HG02623 (cell line): ENCODE results near the gene WDR4.
"Not testable (repeated sequence)": the region's sequence is repeated elsewhere in the genome, so short reads cannot be mapped to it uniquely, and the experiment has no call there.

ENCODE experiments used
- ATAC-seq: cut with Tn5 transposase; IDR thresholded peaks from one replicate; pipeline ENCODE4 v1.9.1; 2021; ENCODE audit warnings: moderate library complexity; ENCODE audit not compliant: unreplicated experiment

The WDR4 gene

DNA sequence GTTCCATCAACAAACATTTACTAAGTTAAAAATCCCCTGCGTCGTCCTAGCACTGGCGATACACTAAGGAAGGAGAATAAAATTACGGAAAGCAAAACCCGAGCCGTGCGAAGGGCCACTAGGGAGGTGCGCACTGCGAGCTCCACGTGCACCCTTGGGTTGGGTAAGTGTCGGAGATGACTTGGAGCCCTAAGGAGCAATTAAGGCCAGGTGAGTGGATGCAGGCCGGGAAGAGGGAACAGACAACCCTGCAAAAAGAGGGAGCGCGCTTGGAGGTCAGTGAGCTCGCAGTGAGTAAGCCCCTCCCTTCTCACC, 704 bp downstream of the WDR4 start:
- no peak for ATAC-seq

DNA sequence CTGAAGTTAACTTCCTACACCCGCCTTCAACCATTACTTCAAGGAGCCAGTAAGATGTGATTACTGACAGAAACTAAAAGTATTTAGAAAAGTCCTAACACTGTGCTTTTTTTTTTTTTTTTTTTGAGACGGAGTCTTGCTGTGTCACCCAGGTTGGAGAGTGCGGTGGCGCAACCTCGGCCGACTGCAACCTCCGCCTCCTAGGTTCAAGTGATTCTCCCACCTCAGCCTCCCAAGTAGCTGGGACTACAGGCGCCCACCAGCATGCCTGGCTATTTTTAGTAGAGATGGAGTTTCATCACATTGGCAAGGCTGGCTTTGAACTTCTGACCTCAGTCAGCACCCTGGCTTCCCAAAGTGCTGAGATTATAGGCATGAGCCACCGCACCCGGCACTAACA, 3.5 kb downstream of the WDR4 start:
- ATAC-seq = not testable (repeated sequence)

DNA sequence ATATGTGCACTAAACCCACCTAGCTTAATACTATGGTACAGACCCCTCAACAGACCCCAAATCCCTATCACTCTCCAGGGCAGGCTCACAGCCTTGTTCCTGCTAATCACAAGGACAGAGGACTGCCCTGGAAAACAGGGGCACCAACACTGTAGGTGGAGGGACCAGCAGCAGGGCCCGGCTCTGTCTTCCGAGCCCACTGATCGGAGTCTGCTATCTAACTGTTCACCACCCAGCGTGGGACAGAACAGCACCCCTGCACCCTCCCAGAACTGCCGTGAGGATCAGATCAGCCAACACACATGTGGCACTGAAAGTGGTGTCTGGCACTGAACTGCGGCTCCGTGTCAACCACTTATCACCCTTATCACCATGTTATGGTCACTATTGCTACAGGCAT, 6.2 kb downstream of the WDR4 start:
- ATAC-seq = no peak

DNA sequence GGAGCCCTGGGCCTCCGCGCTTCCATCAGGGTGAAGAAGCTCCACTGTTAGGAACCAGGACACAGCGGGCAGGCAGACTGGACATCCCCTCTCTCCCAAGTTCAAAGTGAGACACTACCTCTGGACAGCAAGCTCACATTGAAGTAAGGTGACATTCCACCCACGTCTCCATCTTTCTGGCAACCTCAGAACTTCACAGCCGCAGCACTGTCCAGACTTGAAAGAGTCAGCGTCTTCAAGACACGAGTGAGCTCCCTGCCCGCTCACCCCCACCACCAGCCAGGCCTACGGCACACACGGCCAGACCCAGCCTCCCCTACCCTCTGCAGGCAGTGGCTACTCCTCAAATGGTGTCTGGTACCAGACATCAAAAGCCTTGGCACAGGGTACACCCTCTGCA, 11.1 kb downstream of the WDR4 start:
- no peak for ATAC-seq

DNA sequence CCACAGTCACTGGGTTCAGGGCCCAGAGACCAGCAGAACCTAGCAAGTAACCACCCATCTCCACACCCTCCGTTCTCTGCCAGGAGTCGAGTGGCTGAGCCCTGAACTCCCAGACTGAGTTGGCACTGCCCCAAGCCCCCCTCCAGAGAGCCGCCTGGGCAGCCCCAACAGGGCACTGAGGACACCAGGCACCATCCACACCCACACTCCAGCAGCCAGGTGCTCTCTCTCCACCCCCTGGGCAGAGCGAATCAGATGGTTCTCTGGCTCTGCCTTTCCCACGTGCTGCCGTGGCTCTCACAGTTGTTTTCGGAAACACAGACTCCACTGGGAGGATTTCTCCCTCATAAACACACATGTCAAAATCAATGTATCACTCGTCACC, 13.6 kb downstream of the WDR4 start:
- ATAC-seq = no peak

DNA sequence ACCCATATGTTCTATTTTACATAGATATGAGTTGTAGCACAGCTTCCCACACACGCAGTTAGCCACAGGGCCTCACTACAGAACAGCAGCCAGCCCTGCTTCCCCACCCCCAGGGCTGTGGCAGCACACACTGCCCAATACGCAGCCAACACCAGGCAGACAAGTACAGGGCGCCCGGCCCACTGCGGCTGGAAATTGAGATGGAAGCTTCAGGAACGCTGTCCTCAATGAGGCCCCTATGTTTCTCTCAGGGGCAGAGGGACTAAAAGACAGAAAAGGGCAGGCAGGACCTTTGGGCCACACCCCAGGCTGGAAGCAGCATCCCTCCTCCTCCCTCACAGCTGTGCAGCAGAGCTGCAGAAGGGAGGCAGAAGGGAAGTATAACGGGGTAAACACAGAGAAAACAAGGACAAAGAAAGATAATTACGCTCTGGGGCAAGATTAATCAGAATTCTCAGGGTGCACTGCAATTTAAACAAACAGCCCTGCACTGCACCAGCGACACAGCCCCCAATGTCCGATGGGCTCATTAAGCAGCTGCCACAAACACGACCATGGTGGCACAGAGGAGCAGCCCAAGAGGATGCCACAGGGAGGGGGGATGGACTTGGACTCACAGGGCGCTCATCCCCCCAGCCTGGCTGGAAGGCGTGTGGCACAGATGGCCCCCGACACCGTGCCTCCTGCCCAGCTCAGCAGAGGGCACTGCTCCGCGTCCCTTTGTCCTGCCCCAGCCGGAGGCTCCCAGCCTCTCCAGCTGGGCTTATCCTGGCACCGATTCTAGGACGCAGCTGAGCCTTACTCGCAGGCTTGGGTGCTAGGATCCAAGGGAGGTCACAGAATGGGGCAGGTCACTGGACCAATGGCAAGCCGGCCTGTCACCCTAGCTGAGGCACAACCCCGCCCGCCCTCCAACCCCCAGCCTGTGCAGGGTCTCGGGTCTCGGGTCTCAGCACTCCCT, 14.2 kb downstream of the WDR4 start:
- ATAC-seq = no peak

DNA sequence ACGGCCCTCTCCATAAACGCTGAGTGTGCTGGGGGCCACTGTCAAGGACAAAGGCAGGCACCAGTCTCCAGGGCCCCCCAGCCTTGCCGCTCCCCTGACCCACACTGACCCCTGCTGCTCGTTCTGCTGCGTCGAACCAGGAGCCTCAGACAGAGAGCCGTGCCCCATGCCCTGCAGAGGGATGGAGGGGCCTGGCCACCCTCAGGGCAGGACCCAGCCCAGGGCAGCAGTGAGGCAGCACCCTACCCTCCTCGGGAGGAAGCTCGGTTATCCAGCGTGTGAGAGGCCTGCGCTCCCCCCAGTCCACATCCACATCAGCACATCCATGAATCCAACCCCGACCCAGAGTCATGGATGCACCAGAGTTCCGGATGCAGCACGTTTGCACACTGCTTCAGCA, 15.1 kb downstream of the WDR4 start:
- ATAC-seq = no peak

DNA sequence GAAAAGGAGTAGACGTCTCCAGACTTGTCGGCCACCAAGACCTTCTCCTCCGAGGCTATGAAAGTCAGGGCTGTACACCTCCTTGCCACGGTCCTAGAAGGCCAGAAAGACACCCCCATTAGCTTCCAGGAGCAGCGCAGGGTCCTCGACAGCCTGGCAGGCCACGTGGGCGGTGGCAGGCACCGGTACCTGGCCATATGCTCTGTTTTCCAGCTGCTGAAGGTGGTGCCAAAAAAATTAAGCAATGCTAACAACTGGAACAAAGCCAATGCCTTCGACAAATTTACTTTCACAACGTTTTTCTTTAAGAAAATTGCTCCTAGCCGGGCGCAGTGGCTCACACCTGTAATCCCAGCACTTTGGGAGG, 15.9 kb downstream of the WDR4 start:
- no peak for ATAC-seq

DNA sequence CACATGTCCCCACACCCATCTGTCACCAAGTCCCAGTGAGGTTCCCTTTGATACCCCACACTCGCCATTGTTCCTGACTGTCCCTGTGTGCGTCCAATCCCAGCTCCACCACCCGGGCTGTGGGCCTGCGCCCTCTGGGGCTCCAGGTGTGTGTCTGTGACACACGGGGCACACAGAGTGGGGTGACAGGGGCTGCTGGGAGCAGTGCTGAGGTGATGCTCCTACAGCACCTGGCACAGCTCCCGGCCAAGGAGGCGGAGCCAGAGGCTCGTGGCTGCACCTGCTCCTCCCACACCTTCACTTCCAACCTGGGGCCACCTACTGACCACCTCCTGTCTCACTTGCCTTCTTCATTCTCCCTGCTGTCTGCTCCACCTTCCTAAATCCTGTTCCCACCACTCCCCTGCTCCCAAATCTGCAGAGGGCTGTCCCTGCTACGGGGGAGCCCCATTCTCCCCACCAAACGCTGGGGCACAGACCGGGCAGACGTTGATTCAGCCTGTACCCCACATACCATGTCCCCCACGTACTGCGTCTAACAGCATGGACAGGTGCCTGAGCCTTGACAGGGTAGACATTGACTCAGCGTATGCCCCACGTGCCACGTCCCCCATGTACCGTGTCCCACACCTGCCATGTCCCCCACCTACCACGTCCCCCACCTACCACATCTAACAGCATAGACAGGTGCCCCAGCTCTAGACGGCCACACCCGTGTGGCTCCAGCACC, 16.4 kb downstream of the WDR4 start:
- no peak for ATAC-seq

DNA sequence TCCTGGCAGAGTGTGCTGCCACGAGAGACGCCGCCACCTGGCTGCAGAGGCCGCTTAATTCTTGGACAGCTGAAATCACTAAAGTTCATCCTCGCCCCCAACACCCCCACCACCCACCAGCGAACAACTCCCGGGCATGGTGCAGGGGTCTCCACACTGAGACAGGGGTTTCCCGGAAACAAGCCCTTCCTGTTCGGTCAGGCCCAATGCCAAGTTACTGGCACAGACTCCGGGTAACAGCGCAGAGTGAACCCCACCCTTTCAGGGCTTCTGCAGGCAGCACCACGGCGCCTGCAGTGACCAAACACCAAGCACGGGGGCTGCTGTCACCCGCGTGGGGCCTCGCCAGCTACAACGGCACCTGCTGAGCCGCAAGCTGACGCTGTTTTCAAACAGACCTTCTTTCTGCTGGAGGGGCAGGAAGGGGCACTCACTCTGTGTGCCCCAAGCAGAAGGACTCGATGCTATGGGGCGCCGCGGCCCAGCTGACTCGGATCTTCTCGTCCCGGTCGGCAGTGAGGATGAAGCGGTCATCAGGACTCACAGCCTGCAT, 17.4 kb downstream of the WDR4 start:
- ATAC-seq = no peak

DNA sequence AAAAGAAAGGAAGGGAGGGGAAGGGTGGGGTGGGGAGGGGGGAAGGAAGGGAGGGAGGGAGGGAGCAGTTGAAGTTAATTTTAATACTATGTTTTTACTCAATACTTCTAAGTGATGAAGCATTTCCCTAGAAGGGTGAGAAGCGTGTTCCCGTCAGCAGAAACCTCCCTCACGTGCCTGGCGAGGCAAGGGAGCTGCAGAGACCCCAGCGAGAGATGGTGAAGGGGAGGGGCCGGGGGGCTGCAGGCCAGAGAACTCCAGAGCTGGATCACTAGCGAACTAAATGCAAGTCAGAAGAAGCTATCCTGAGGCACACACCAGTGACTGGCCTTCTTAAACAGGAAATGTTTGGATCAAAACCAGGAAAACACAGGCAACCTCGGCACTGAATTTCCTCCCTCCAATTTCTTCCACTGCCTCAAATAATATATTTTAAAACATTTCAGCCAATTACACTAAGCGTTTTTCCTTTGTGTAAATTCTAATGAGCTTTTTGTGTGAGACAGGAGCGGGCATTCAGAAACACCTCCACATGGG, 18.0 kb downstream of the WDR4 start:
- no peak for ATAC-seq

DNA sequence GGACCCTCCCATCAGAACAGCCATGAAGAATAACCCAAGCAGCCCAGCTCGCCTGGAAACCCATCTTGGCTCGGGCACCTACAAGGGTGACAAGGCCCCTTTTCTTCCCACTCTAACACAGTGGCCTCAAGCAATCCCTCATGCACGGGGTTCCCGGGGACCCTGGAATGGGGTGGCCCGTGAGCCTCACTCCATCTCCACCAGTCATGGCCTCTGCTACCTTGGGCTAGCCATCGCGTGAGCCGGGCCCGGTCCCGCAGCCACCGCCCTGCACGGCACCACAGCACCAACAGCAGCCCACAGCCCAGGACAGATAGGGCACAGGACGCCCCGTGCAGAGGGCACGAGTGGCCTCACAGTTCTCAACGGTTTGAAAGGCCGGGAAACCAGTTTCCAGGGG, 19.0 kb downstream of the WDR4 start:
- ATAC-seq = no peak

DNA sequence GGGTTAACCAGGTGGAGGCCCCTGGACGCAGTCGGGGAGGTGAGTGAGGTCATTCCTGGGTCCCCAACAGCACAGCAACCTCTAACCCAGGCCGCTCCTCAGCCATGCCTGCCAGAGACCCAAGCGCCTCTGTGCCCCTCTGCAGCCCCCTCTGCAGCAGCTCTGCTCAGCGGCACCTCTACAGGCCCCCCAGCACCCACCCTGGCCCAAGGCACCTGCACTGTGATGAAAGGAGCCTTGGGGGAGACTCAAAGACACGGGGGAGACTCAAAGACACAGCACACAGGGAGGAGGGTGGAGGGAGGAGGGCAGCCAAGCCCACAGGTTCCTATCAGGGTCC, 19.5 kb downstream of the WDR4 start:
- no peak for ATAC-seq

DNA sequence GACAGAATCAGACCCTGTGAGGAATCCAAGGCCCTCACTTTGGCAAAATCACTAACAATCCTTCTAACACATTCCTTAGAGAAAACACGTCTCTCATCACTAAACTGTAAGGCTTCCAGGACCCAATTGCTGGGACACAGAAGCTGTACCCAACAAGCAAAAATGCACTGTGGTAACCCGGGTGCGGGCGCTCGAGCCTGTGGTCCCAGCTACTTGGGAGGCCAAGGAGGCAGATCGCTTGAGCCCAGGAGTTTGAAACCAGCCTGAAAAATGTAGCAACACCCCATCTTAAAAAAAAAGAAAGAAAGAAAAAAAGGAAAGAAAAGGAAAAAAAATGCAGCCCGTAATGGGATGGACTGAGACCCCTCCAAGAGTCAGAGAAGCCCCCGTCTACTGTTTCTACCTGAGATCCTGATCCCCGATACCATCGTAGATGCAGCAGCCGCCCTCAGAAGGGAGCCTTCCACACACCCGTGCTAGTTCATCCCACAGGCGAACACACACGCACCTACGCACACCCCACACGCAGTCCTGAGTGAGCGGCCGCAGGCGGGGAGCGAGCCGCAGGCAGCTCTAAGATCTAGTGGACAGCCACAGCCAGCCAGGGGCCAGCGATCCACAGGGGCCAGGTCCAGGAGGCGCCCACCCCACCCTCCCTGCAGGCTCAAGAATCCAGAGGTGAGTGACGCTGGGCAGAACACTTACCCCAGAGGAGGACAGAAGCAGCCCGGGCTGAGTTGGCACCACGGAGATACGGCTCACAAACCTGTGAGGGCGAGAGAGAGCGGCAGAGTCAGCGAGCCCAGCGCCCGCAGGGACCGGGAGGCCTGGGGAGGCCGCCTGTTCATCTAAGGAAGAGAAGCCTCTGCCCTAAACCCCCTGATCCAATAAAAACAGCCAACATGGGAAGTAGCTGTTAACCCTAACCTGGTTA, 20.1 kb downstream of the WDR4 start:
- ATAC-seq = no peak

DNA sequence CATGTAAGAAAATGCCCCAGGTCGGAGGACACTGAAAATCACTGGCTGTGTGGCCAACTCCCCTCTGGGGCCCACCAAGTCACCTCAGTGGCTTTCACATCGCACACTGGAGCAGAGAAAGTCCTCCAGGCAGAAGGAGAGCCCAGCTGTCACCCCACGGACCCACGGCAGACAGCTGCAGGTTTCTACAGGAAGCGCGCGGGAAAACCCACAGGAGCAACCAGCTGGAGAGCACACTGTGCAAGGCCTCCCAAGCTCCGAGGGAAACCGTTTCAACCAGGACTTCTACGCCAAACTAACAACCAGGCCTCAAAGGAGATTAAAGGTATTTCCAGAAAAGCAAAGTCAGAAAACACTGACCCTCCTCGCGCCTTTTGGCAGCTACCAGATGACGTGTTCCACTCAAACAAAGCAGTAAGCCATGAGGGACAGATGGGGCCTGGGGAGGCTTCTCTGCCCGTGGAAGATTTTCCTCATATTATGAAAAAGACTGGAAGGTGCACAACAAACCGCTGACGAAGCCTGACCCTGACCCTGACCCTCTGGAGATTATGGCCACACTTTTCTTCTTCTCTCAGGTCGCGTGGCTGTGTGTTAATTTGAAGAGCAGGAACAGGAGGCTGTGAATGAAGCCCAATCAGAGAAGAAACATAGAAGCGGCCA, 21.0 kb downstream of the WDR4 start:
- ATAC-seq = no peak

DNA sequence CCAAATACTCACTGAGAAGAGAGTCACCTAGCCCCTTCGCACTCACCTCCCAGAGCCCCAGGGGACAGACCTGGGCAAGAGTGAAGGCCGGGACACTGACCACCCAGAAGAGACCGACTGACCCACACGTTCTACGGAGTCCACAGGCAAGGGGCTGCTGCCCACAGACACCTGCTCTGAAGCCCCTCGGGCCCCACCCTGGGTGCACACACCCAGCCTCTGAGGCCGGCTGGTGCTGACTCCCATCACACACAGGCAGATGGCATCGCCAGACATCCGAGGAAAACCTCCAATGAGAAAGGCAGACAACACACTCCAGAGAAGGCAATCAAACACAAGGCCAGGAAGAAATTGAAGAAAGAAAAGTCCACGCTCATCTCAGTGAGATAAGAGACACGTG, 22.1 kb downstream of the WDR4 start:
- ATAC-seq = no peak

DNA sequence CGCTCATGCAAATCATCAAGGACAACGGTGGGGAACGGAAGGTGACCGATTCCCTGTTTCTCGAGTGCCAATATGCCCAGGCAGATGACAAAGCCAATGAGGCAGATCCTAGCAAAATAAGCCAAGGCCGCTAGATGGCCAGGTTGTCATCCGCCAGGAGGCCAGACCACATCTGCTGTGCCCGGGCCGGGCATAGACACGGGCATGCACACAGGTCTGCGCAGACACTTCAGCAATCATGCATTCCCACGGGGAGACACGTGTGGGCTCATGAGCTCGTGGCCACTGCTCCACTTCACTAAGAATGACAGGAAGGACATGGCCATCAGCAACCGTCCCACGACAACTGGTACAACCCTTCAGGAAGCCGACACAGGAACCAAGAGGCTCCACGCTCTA, 23.4 kb downstream of the WDR4 start:
- ATAC-seq = no peak

DNA sequence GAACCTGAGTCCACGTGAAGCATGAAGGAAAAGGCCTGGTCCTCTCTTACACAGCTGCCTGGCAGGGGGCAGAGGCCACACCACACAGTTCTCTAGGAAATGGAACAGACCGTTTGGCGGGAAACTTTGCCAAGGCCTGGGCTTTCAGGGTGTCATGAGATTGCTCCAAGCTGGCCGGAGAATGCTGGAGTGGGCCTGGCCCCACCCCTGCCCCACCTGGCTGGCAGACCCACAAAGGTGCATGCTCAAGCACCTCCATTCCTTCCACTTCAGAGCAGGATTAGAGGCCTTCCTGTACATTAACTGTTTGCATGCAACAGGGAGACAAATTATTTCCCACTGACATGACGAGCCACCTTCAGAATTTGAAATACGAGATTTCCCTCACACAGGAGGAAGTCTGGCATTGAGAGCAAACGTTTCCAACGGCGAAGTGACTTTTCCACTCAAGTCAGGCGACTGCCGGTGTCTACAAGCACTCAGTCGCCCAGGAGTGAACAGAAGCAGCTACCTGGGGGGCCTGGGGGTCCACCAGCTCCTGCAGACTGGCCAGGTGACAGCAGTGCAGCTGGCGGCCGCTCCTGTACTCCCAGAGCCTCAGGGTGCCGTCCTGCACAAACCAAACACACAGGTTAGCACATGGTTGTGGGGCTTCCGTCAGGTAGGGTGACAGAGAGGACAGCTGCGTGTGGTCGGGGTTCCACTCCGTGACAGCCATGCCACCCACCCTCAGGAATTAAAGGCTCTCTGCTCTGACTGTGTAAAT, 24.0 kb downstream of the WDR4 start:
- no peak for ATAC-seq

DNA sequence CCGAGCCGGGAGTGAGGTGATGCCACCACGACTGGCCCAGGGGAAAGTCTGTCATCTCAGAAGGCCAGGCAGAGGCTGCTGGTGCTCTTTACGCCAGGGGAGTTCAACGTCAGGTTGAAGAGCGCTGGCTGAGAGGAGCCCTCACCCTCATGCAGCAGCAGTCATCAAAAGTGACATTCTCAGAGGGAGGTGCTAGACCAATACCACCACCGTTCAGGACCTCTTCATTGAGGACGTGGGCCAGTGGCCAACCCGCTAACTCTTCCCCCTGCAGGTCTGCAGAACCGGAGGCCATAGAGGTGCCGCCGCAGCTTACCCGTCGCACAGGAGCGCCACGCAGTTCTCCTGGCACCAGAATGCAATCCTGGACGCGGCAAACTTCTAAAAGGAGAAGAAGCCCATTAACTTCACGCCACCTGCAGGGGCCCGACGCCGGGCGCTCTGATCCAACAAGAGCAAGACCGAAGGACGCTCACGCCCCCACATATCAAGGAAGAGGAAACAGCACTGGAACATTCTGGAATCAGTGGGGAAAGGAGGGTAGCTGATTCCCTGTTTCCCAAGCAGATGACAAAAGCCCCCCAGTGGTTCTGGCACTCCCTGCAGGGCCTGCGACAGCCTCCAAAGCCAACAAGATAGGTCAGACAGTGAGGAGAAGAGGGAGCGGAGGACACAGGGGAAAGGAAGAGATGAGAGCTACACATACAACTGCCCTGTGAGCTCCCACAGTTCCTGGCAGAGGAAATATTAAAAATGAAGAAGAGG, 24.9 kb downstream of the WDR4 start:
- ATAC-seq = no peak
